SK-N-SH (cell line): Measurements from ENCODE around the gene FLYWCH1. TPM values are rescaled to one million over a fixed set of nuclear protein-coding genes. Genes with fewer than 3 reads are reported as not detected.

Experiments used
- CTCF ChIA-PET: fragments of 300-600, 350-600 bp; formaldehyde crosslinking; extraction: SDS; loops from one replicate; lab custom pipeline; 2021; lab: Yijun Ruan, JAX
- POLR2A ChIA-PET: fragments of 350-600 bp; sonication (Branson Sonifier 250); formaldehyde crosslinking; extraction: SDS; loops from one replicate; lab custom pipeline; 2020; ENCODE audit warnings: antibody characterized with exemption, inconsistent platforms; lab: Yijun Ruan, JAX
- DNase-seq: peaks from one replicate; pipeline ENCODE4 v3.0.0; 2012
- H2AFZ ChIP-seq: fragments of 200-600 bp; sonication (generic); 2 replicates; pipeline ENCODE4 v1.8.1; 2016; ENCODE audit warnings: antibody characterized with exemption, mild to moderate bottlenecking, low read depth
- H3F3A ChIP-seq: fragments of 200-600 bp; sonication (generic); replicated peaks from 2 replicates; pipeline ENCODE3; 2016; ENCODE audit warnings: antibody characterized with exemption, mild to moderate bottlenecking; ENCODE audit not compliant: insufficient read depth
- H3K27ac ChIP-seq, 2 experiments: fragments of 200-500 bp in 1 of 2; fragments of 200-600 bp in 1 of 2; sonication (Bioruptor generic) in 1 of 2; sonication (generic), shearing (Covaris generic) in 1 of 2; 2 replicates each; pipeline versions ENCODE4 v1.5.1 to v1.6.1; 2014 to 2016; ENCODE audit warnings: low read depth in 2 of 2, inconsistent platforms in 1 of 2, low read length in 1 of 2, mild to moderate bottlenecking in 1 of 2, mixed read lengths in 1 of 2
- H3K27me3 ChIP-seq: fragments of 200-600 bp; sonication (generic), shearing (Covaris generic); 2 replicates; pipeline ENCODE4 v1.6.1; 2016; ENCODE audit warnings: mixed run types; ENCODE audit not compliant: insufficient read depth
- H3K36me3 ChIP-seq, 2 experiments: fragments of 200-500 bp in 1 of 2; fragments of 200-600 bp in 1 of 2; sonication (Bioruptor generic) in 1 of 2; sonication (generic) in 1 of 2; replicated peaks in 1 of 2; 2 replicates each; pipeline versions ENCODE3 to v1.5.1; 2014 to 2016; ENCODE audit warnings: low read length in 1 of 2, mild to moderate bottlenecking in 1 of 2; ENCODE audit not compliant: insufficient read depth in 2 of 2, control insufficient read depth in 1 of 2
- H3K4me1 ChIP-seq, 2 experiments: fragments of 200-500 bp in 1 of 2; fragments of 200-600 bp in 1 of 2; sonication (Bioruptor generic) in 1 of 2; sonication (generic), shearing (Covaris generic) in 1 of 2; 2 replicates each; pipeline versions ENCODE4 v1.5.1 to v1.6.1; 2014 to 2016; ENCODE audit warnings: low read depth in 1 of 2, low read length in 1 of 2, mixed run types in 1 of 2; ENCODE audit not compliant: insufficient read depth in 2 of 2, control insufficient read depth in 1 of 2
- H3K4me2 ChIP-seq: fragments of 200-600 bp; sonication (generic), shearing (Covaris generic); 2 replicates; pipeline ENCODE4 v1.6.1; 2017; ENCODE audit warnings: mixed run types
- H3K4me3 ChIP-seq, 2 experiments: fragments of 200-500 bp in 1 of 2; fragments of 200-600 bp in 1 of 2; sonication (Bioruptor generic) in 1 of 2; sonication (generic), shearing (Covaris generic) in 1 of 2; 2 replicates each; pipeline versions ENCODE4 v1.5.1 to v1.8.1; 2014 to 2016; ENCODE audit warnings: low read depth in 2 of 2, inconsistent platforms in 1 of 2, low read length in 1 of 2, mild to moderate bottlenecking in 1 of 2, mixed read lengths in 1 of 2, moderate library complexity in 1 of 2
- H3K79me2 ChIP-seq: fragments of 200-600 bp; sonication (generic); 2 replicates; pipeline ENCODE4 v1.8.1; 2017; ENCODE audit warnings: mild to moderate bottlenecking; ENCODE audit not compliant: insufficient read depth
- H3K9ac ChIP-seq: fragments of 200-600 bp; sonication (generic); 2 replicates; pipeline ENCODE4 v1.6.1; 2017; ENCODE audit warnings: mixed run types
- H3K9me2 ChIP-seq: fragments of 200-600 bp; sonication (generic); 2 replicates; pipeline ENCODE4 v1.6.1; 2017; ENCODE audit warnings: mixed run types
- H3K9me3 ChIP-seq: fragments of 200-600 bp; sonication (generic); 2 replicates; pipeline ENCODE4 v1.6.1; 2017; ENCODE audit warnings: mixed run types, mild to moderate bottlenecking, moderate library complexity
- H4K20me1 ChIP-seq: fragments of 200-600 bp; sonication (generic); 2 replicates; pipeline ENCODE4 v1.6.1; 2017; ENCODE audit warnings: mild to moderate bottlenecking, mixed run types; ENCODE audit not compliant: insufficient read depth
- CHD2 ChIP-seq: fragments of 150-350 bp; IDR thresholded peaks from 2 replicates; pipeline ENCODE4 v1.6.1; 2018; ENCODE audit warnings: low read length; ENCODE audit not compliant: partially characterized antibody
- CTCF ChIP-seq: fragments of 200-600 bp; sonication (generic); IDR thresholded peaks from 2 replicates; pipeline ENCODE4 v1.6.1; 2017; ENCODE audit warnings: antibody characterized with exemption, mild to moderate bottlenecking, moderate library complexity
- ELF1 ChIP-seq: IDR thresholded peaks from 2 replicates; pipeline ENCODE4 v1.4.0; 2012
- EZH2phosphoT487 ChIP-seq: fragments of 200-600 bp; sonication (generic); IDR thresholded peaks from 2 replicates; pipeline ENCODE4 v1.6.1; 2017; ENCODE audit warnings: low read depth, mixed run types, mild to moderate bottlenecking, antibody characterized with exemption, moderate library complexity, borderline replicate concordance
- FOSL2 ChIP-seq: IDR thresholded peaks from 2 replicates; pipeline ENCODE4 v1.4.0; 2012; ENCODE audit warnings: low read depth, mild to moderate bottlenecking, moderate library complexity, borderline replicate concordance
- FOXJ3 ChIP-seq: sonication (generic); formaldehyde crosslinking; IDR thresholded peaks from 2 replicates; pipeline ENCODE4 v1.5.1; 2020; ENCODE audit warnings: mild to moderate bottlenecking, missing genetic modification reagents
- FOXM1 ChIP-seq: IDR thresholded peaks from 2 replicates; pipeline ENCODE4 v1.4.0; 2012; ENCODE audit warnings: low read depth, mild to moderate bottlenecking
- GATA2 ChIP-seq: sonication (generic); formaldehyde crosslinking; IDR thresholded peaks from 2 replicates; pipeline ENCODE4 v1.5.0; 2020; ENCODE audit warnings: mild to moderate bottlenecking, missing genetic modification reagents
- JUND ChIP-seq: IDR thresholded peaks from 2 replicates; pipeline ENCODE4 v1.4.0; 2012
- POLR2AphosphoS5 ChIP-seq: IDR thresholded peaks from 2 replicates; pipeline ENCODE4 v1.6.1; 2012; ENCODE audit warnings: low read depth, low read length
- RCOR1 ChIP-seq: fragments of 150-350 bp; IDR thresholded peaks from 2 replicates; pipeline ENCODE4 v1.6.1; 2017; ENCODE audit warnings: antibody characterized with exemption, low read length
- SMC3 ChIP-seq: IDR thresholded peaks from 2 replicates; pipeline ENCODE4 v1.6.1; 2012; ENCODE audit warnings: low read depth, low read length, improper control_type of control experiment
- TAF1 ChIP-seq: IDR thresholded peaks from 2 replicates; pipeline ENCODE4 v1.6.1; 2012; ENCODE audit warnings: low read depth, mild to moderate bottlenecking, low read length, moderate library complexity, borderline replicate concordance
- TCF12 ChIP-seq: IDR thresholded peaks from 2 replicates; pipeline ENCODE4 v1.4.0; 2012
- USF1 ChIP-seq: IDR thresholded peaks from 2 replicates; pipeline ENCODE4 v1.4.0; 2012; ENCODE audit warnings: low read depth, borderline replicate concordance
- YY1 ChIP-seq: IDR thresholded peaks from 2 replicates; pipeline ENCODE4 v1.4.0; 2012; ENCODE audit warnings: low read depth, mild to moderate bottlenecking
- ZBTB33 ChIP-seq: IDR thresholded peaks from 2 replicates; pipeline ENCODE4 v1.4.0; 2012; ENCODE audit warnings: low read depth, borderline replicate concordance
- WGBS: methylation state at CpG from one replicate; pipeline ENCODE4 v1.1.6; 2017; ENCODE audit warnings: low lambda C conversion rate; 5-methylcytosine and 5-hydroxymethylcytosine counted together
- polyA plus RNA-seq, 3 experiments: library from polyadenylated mRNA; depleted of rRNA; stranded (reverse); fragments of >200 nt; gene quantifications; 2 replicates each; pipeline ENCODE4 v1.2.3, GENCODE V29; 2012

Gene FLYWCH1
- polyA plus RNA-seq, 1 of the 3 experiments (the other 2 are of a cell fraction) = 30.1 TPM

- Histone ChIP-seq H3K9ac (no peak overlapping the region), H2AFZ (no peak overlapping the region), H3K9me3 (no peaks in the 10 kb centered on the region), H3K79me2 (peaks cover 3% of the 10 kb centered on the region; the same call in 1 of the 2 replicates), H3K4me3 (no peak overlapping the region), H3F3A (peaks cover 12% of the 10 kb centered on the region), H3K36me3 (peaks cover 0 to 12% of the 10 kb centered on the region in 2 experiments), H3K9me2 (no peaks in the 10 kb centered on the region), H3K4me1 (peaks cover 3% of the 10 kb centered on the region in 2 experiments; a peak in 1 of 4 replicates), H3K4me2 (no peak overlapping the region), H4K20me1 (no peaks in the 10 kb centered on the region), H3K27me3 (no peaks in the 10 kb centered on the region), H3K27ac (no peak overlapping the region)
- 97% methylated on average over 6 of the region's 15 CpGs for WGBS
- no peak for DNase-seq
- TF ChIP-seq FOXJ3 (CRISPR knock-in tag) = no peak
- no peak for TF ChIP-seq ZBTB33
- no peak for TF ChIP-seq EZH2phosphoT487
- no peak for TF ChIP-seq CHD2
- no peak for TF ChIP-seq CTCF
- no peak for TF ChIP-seq FOSL2
- TF ChIP-seq FOXM1 = no peak
- no peak for TF ChIP-seq POLR2AphosphoS5
- no peak for TF ChIP-seq GATA2 (CRISPR knock-in tag)
- no peak for TF ChIP-seq TCF12
- ChIA-PET CTCF (no interaction called here), POLR2A (no interaction called here)
Measured at GRCh38 chr16:2900526-2901075, 11.1 kb upstream of the FLYWCH1 start.

- Histone ChIP-seq H3K9me2 (no peaks in the 10 kb centered on the region), H3K4me1 (peaks cover 6 to 8% of the 10 kb centered on the region in 2 experiments; a peak in 2 of 4 replicates), H3K9me3 (no peaks in the 10 kb centered on the region), H3K27ac (no peak overlapping the region), H3K9ac (no peak overlapping the region), H3K79me2 (peaks cover 3% of the 10 kb centered on the region; the same call in 1 of the 2 replicates), H4K20me1 (no peaks in the 10 kb centered on the region), H3K36me3 (peaks cover 0 to 5% of the 10 kb centered on the region in 2 experiments), H3K4me3 (no peak overlapping the region), H3K27me3 (no peaks in the 10 kb centered on the region), H2AFZ (no peak overlapping the region), H3F3A (peaks cover 18% of the 10 kb centered on the region), H3K4me2 (no peak overlapping the region)
- DNase-seq = peak; percentile 8
- ChIA-PET CTCF (interaction anchor here (1.9 to 2.2 kb wide), 2 partner anchors 24 to 129 kb away, joined by 6 to 11 read pairs; no protein-coding TSS in a partner anchor), POLR2A (no interaction called here)
- 95% methylated on average over 9 of the region's 9 CpGs for WGBS
- no peak for TF ChIP-seq SMC3
- TF ChIP-seq YY1 = no peak
- no peak for TF ChIP-seq ZBTB33
- TF ChIP-seq JUND = no peak
- TF ChIP-seq FOXJ3 (CRISPR knock-in tag) = no peak
- no peak for TF ChIP-seq USF1
- TF ChIP-seq TAF1 = no peak
- no peak for TF ChIP-seq EZH2phosphoT487
- no peak for TF ChIP-seq ELF1
- TF ChIP-seq RCOR1 = no peak
Measured at GRCh38 chr16:2902337-2903130, 9.2 kb upstream of the FLYWCH1 start.
